SK-N-SH (cell line): Measurements from ENCODE around the gene STRIP2. TPM values are rescaled to one million over a fixed set of nuclear protein-coding genes. Genes with fewer than 3 reads are reported as not detected.

Source experiments
- CTCF ChIA-PET: fragments of 300-600, 350-600 bp; formaldehyde crosslinking; extraction: SDS; loops from one replicate; lab custom pipeline; 2021; lab: Yijun Ruan, JAX
- POLR2A ChIA-PET: fragments of 350-600 bp; sonication (Branson Sonifier 250); formaldehyde crosslinking; extraction: SDS; loops from one replicate; lab custom pipeline; 2020; ENCODE audit warnings: antibody characterized with exemption, inconsistent platforms; lab: Yijun Ruan, JAX
- DNase-seq: peaks from one replicate; pipeline ENCODE4 v3.0.0; 2012
- H2AFZ ChIP-seq: fragments of 200-600 bp; sonication (generic); 2 replicates; pipeline ENCODE4 v1.8.1; 2016; ENCODE audit warnings: antibody characterized with exemption, mild to moderate bottlenecking, low read depth
- H3F3A ChIP-seq: fragments of 200-600 bp; sonication (generic); replicated peaks from 2 replicates; pipeline ENCODE3; 2016; ENCODE audit warnings: antibody characterized with exemption, mild to moderate bottlenecking; ENCODE audit not compliant: insufficient read depth
- H3K27ac ChIP-seq, 2 experiments: fragments of 200-500 bp in 1 of 2; fragments of 200-600 bp in 1 of 2; sonication (Bioruptor generic) in 1 of 2; sonication (generic), shearing (Covaris generic) in 1 of 2; 2 replicates each; pipeline versions ENCODE4 v1.5.1 to v1.6.1; 2014 to 2016; ENCODE audit warnings: low read depth in 2 of 2, inconsistent platforms in 1 of 2, low read length in 1 of 2, mild to moderate bottlenecking in 1 of 2, mixed read lengths in 1 of 2
- H3K27me3 ChIP-seq: fragments of 200-600 bp; sonication (generic), shearing (Covaris generic); 2 replicates; pipeline ENCODE4 v1.6.1; 2016; ENCODE audit warnings: mixed run types; ENCODE audit not compliant: insufficient read depth
- H3K36me3 ChIP-seq, 2 experiments: fragments of 200-500 bp in 1 of 2; fragments of 200-600 bp in 1 of 2; sonication (Bioruptor generic) in 1 of 2; sonication (generic) in 1 of 2; replicated peaks in 1 of 2; 2 replicates each; pipeline versions ENCODE3 to v1.5.1; 2014 to 2016; ENCODE audit warnings: low read length in 1 of 2, mild to moderate bottlenecking in 1 of 2; ENCODE audit not compliant: insufficient read depth in 2 of 2, control insufficient read depth in 1 of 2
- H3K4me1 ChIP-seq, 2 experiments: fragments of 200-500 bp in 1 of 2; fragments of 200-600 bp in 1 of 2; sonication (Bioruptor generic) in 1 of 2; sonication (generic), shearing (Covaris generic) in 1 of 2; 2 replicates each; pipeline versions ENCODE4 v1.5.1 to v1.6.1; 2014 to 2016; ENCODE audit warnings: low read depth in 1 of 2, low read length in 1 of 2, mixed run types in 1 of 2; ENCODE audit not compliant: insufficient read depth in 2 of 2, control insufficient read depth in 1 of 2
- H3K4me2 ChIP-seq: fragments of 200-600 bp; sonication (generic), shearing (Covaris generic); 2 replicates; pipeline ENCODE4 v1.6.1; 2017; ENCODE audit warnings: mixed run types
- H3K4me3 ChIP-seq, 2 experiments: fragments of 200-500 bp in 1 of 2; fragments of 200-600 bp in 1 of 2; sonication (Bioruptor generic) in 1 of 2; sonication (generic), shearing (Covaris generic) in 1 of 2; 2 replicates each; pipeline versions ENCODE4 v1.5.1 to v1.8.1; 2014 to 2016; ENCODE audit warnings: low read depth in 2 of 2, inconsistent platforms in 1 of 2, low read length in 1 of 2, mild to moderate bottlenecking in 1 of 2, mixed read lengths in 1 of 2, moderate library complexity in 1 of 2
- H3K79me2 ChIP-seq: fragments of 200-600 bp; sonication (generic); 2 replicates; pipeline ENCODE4 v1.8.1; 2017; ENCODE audit warnings: mild to moderate bottlenecking; ENCODE audit not compliant: insufficient read depth
- H3K9ac ChIP-seq: fragments of 200-600 bp; sonication (generic); 2 replicates; pipeline ENCODE4 v1.6.1; 2017; ENCODE audit warnings: mixed run types
- H3K9me2 ChIP-seq: fragments of 200-600 bp; sonication (generic); 2 replicates; pipeline ENCODE4 v1.6.1; 2017; ENCODE audit warnings: mixed run types
- H3K9me3 ChIP-seq: fragments of 200-600 bp; sonication (generic); 2 replicates; pipeline ENCODE4 v1.6.1; 2017; ENCODE audit warnings: mixed run types, mild to moderate bottlenecking, moderate library complexity
- H4K20me1 ChIP-seq: fragments of 200-600 bp; sonication (generic); 2 replicates; pipeline ENCODE4 v1.6.1; 2017; ENCODE audit warnings: mild to moderate bottlenecking, mixed run types; ENCODE audit not compliant: insufficient read depth
- CHD2 ChIP-seq: fragments of 150-350 bp; IDR thresholded peaks from 2 replicates; pipeline ENCODE4 v1.6.1; 2018; ENCODE audit warnings: low read length; ENCODE audit not compliant: partially characterized antibody
- ELF1 ChIP-seq: IDR thresholded peaks from 2 replicates; pipeline ENCODE4 v1.4.0; 2012
- EZH2phosphoT487 ChIP-seq: fragments of 200-600 bp; sonication (generic); IDR thresholded peaks from 2 replicates; pipeline ENCODE4 v1.6.1; 2017; ENCODE audit warnings: low read depth, mixed run types, mild to moderate bottlenecking, antibody characterized with exemption, moderate library complexity, borderline replicate concordance
- FOSL2 ChIP-seq: IDR thresholded peaks from 2 replicates; pipeline ENCODE4 v1.4.0; 2012; ENCODE audit warnings: low read depth, mild to moderate bottlenecking, moderate library complexity, borderline replicate concordance
- FOXJ3 ChIP-seq: sonication (generic); formaldehyde crosslinking; IDR thresholded peaks from 2 replicates; pipeline ENCODE4 v1.5.1; 2020; ENCODE audit warnings: mild to moderate bottlenecking, missing genetic modification reagents
- JUND ChIP-seq: IDR thresholded peaks from 2 replicates; pipeline ENCODE4 v1.4.0; 2012
- MEF2A ChIP-seq: IDR thresholded peaks from 2 replicates; pipeline ENCODE4 v1.4.0; 2012; ENCODE audit warnings: low read depth, borderline replicate concordance
- MXI1 ChIP-seq: IDR thresholded peaks from 2 replicates; pipeline ENCODE4 v1.6.1; 2012; ENCODE audit warnings: mild to moderate bottlenecking, low read depth, low read length, improper control_type of control experiment
- NRF1 ChIP-seq: IDR thresholded peaks from 2 replicates; pipeline ENCODE4 v1.6.1; 2012; ENCODE audit warnings: low read depth, mild to moderate bottlenecking, low read length
- POLR2AphosphoS5 ChIP-seq: IDR thresholded peaks from 2 replicates; pipeline ENCODE4 v1.6.1; 2012; ENCODE audit warnings: low read depth, low read length
- RAD21 ChIP-seq: IDR thresholded peaks from 2 replicates; pipeline ENCODE4 v1.6.1; 2012; ENCODE audit warnings: mild to moderate bottlenecking, low read length
- RCOR1 ChIP-seq: fragments of 150-350 bp; IDR thresholded peaks from 2 replicates; pipeline ENCODE4 v1.6.1; 2017; ENCODE audit warnings: antibody characterized with exemption, low read length
- TCF12 ChIP-seq: IDR thresholded peaks from 2 replicates; pipeline ENCODE4 v1.4.0; 2012
- TEAD4 ChIP-seq: IDR thresholded peaks from 2 replicates; pipeline ENCODE4 v1.4.0; 2012; ENCODE audit warnings: mild to moderate bottlenecking, borderline replicate concordance; ENCODE audit not compliant: insufficient read depth
- WGBS: methylation state at CpG from one replicate; pipeline ENCODE4 v1.1.6; 2017; ENCODE audit warnings: low lambda C conversion rate; 5-methylcytosine and 5-hydroxymethylcytosine counted together
- polyA plus RNA-seq, 3 experiments: library from polyadenylated mRNA; depleted of rRNA; stranded (reverse); fragments of >200 nt; gene quantifications; 2 replicates each; pipeline ENCODE4 v1.2.3, GENCODE V29; 2012
- TF ChIP-seq, protein P1 (sequence below): IDR thresholded peaks from 2 replicates; pipeline ENCODE4; 2012
- TF ChIP-seq, protein P2 (sequence below): fragments of 200-600 bp; sonication (generic); IDR thresholded peaks from 2 replicates; pipeline ENCODE4 v1.6.1; 2017; ENCODE audit warnings: antibody characterized with exemption, mild to moderate bottlenecking, moderate library complexity
- TF ChIP-seq, protein P3 (sequence below): fragments of 150-350 bp; IDR thresholded peaks from 2 replicates; pipeline ENCODE4 v1.6.1; 2017; ENCODE audit warnings: antibody characterized with exemption, low read length, low read depth, borderline replicate concordance
- TF ChIP-seq, protein P4 (sequence below): IDR thresholded peaks from 2 replicates; pipeline ENCODE4 v1.4.0; 2012; ENCODE audit warnings: low read depth, borderline replicate concordance

STRIP2 gene
- polyA plus RNA-seq, 1 of the 3 experiments (the other 2 are of a cell fraction): 4.9 TPM

DNA sequence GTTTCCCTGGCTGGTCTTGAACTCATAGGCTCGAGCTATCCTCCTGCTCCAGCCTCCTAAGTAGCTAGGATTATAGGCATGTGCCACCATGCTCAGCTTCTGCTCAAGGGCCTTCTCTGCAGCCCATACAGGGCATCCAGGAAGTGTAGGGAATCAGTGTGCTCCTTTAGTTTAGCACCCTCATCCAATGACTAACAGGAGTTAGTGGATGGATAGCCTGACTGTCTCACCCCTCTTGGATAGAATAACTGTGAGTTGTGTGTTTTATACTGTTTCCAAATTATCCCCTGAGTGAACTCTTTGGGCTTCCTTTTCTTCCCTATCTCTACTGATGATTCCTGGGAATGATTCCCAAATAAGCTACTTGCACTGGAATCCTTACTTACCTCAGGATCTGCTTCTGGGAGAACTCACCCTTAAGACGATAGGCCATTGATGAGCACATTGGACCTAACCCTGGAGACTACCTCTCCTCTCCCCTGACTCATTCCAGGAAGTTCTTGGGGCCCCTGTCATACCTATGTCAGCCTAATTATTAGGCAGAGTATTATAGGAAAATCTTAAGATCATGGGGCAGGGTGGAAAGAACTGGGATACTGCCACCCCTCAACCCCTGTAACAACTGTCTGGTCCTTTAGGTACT is 18.5 kb downstream of the STRIP2 start:
- Histone ChIP-seq H3K9me2 (no peaks in the 10 kb centered on the region), H4K20me1 (no peaks in the 10 kb centered on the region), H3K79me2 (no peaks in the 10 kb centered on the region), H3K4me2 (no peak overlapping the region), H3K9me3 (0 out of 2 replicates have a peak, but pooled peaks cover 4% of the 10 kb centered on the region), H3F3A (no peaks in the 10 kb centered on the region), H3K27ac (no peak overlapping the region), H3K4me3 (no peak overlapping the region), H3K9ac (no peak overlapping the region), H3K36me3 (peaks cover 10 to 20% of the 10 kb centered on the region in 2 experiments), H2AFZ (no peak overlapping the region), H3K4me1 (no peaks in the 10 kb centered on the region), H3K27me3 (no peaks in the 10 kb centered on the region)
- no peak for DNase-seq
- ChIA-PET CTCF (interaction anchor here (0.7 to 2.6 kb wide), 5 partner anchors 19 to 234 kb away, joined by 3 to 7 read pairs (median 5); no protein-coding TSS in a partner anchor), POLR2A (no interaction called here)
- 73% methylated on average over 2 of the region's 2 CpGs for WGBS
- TF ChIP-seq MXI1 (no peak), CHD2 (no peak), TCF12 (no peak), RCOR1 (no peak), FOXJ3 (CRISPR knock-in tag) (no peak), MEF2A (no peak), FOSL2 (no peak), POLR2AphosphoS5 (no peak), RAD21 (no peak), ELF1 (no peak), TEAD4 (no peak), EZH2phosphoT487 (no peak), NRF1 (no peak), JUND (no peak)
- TF ChIP-seq, protein P1, sequence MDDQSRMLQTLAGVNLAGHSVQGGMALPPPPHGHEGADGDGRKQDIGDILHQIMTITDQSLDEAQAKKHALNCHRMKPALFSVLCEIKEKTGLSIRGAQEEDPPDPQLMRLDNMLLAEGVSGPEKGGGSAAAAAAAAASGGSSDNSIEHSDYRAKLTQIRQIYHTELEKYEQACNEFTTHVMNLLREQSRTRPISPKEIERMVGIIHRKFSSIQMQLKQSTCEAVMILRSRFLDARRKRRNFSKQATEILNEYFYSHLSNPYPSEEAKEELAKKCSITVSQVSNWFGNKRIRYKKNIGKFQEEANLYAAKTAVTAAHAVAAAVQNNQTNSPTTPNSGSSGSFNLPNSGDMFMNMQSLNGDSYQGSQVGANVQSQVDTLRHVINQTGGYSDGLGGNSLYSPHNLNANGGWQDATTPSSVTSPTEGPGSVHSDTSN: no peak
- TF ChIP-seq, protein P2, sequence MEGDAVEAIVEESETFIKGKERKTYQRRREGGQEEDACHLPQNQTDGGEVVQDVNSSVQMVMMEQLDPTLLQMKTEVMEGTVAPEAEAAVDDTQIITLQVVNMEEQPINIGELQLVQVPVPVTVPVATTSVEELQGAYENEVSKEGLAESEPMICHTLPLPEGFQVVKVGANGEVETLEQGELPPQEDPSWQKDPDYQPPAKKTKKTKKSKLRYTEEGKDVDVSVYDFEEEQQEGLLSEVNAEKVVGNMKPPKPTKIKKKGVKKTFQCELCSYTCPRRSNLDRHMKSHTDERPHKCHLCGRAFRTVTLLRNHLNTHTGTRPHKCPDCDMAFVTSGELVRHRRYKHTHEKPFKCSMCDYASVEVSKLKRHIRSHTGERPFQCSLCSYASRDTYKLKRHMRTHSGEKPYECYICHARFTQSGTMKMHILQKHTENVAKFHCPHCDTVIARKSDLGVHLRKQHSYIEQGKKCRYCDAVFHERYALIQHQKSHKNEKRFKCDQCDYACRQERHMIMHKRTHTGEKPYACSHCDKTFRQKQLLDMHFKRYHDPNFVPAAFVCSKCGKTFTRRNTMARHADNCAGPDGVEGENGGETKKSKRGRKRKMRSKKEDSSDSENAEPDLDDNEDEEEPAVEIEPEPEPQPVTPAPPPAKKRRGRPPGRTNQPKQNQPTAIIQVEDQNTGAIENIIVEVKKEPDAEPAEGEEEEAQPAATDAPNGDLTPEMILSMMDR: no peak
- TF ChIP-seq, protein P3, sequence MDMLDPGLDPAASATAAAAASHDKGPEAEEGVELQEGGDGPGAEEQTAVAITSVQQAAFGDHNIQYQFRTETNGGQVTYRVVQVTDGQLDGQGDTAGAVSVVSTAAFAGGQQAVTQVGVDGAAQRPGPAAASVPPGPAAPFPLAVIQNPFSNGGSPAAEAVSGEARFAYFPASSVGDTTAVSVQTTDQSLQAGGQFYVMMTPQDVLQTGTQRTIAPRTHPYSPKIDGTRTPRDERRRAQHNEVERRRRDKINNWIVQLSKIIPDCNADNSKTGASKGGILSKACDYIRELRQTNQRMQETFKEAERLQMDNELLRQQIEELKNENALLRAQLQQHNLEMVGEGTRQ: no peak
- TF ChIP-seq, protein P4, sequence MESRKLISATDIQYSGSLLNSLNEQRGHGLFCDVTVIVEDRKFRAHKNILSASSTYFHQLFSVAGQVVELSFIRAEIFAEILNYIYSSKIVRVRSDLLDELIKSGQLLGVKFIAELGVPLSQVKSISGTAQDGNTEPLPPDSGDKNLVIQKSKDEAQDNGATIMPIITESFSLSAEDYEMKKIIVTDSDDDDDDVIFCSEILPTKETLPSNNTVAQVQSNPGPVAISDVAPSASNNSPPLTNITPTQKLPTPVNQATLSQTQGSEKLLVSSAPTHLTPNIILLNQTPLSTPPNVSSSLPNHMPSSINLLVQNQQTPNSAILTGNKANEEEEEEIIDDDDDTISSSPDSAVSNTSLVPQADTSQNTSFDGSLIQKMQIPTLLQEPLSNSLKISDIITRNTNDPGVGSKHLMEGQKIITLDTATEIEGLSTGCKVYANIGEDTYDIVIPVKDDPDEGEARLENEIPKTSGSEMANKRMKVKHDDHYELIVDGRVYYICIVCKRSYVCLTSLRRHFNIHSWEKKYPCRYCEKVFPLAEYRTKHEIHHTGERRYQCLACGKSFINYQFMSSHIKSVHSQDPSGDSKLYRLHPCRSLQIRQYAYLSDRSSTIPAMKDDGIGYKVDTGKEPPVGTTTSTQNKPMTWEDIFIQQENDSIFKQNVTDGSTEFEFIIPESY: no peak
